ENCODE measurements around the gene HMG20B.

The HMG20B gene

GRCh38 chr19:3551792-3552095 lies 21.0 kb upstream of the HMG20B start (continued):
- TF ChIP-seq ZFP3 (CRISPR knock-in tag; IDR thresholded peaks at IDR 0.05) (no peak), RARB (CRISPR knock-in tag; IDR thresholded peaks at IDR 0.05) (no peak)

- no peak for ATAC-seq
- TF ChIP-seq PPARA (CRISPR knock-in tag; IDR thresholded peaks at IDR 0.05; ENCODE audit: borderline replicate concordance) (no peak), ARNTL (CRISPR knock-in tag; IDR thresholded peaks at IDR 0.05; ENCODE audit: borderline replicate concordance, low read depth) (no peak), PATZ1 (CRISPR knock-in tag; IDR thresholded peaks at IDR 0.05; ENCODE audit: borderline replicate concordance) (no peak), POU6F1 (CRISPR knock-in tag; IDR thresholded peaks at IDR 0.05; ENCODE audit: borderline replicate concordance, low read depth) (no peak), TOX (CRISPR knock-in tag; IDR thresholded peaks at IDR 0.05; ENCODE audit: borderline replicate concordance) (no peak), CREB5 (CRISPR knock-in tag; IDR thresholded peaks at IDR 0.05; ENCODE audit: low read depth) (no peak), CSRNP3 (CRISPR knock-in tag; IDR thresholded peaks at IDR 0.05) (no peak), CSDC2 (CRISPR knock-in tag; IDR thresholded peaks at IDR 0.05) (no peak), ZC3H10 (CRISPR knock-in tag; IDR thresholded peaks at IDR 0.05) (no peak), TCF4 (CRISPR knock-in tag; IDR thresholded peaks at IDR 0.05; ENCODE audit: borderline replicate concordance) (no peak), ZFP3 (CRISPR knock-in tag; IDR thresholded peaks at IDR 0.05) (no peak), ZNF565 (CRISPR knock-in tag; conservative IDR thresholded peaks at IDR 0.05; ENCODE audit: low read depth) (no peak), SNAI2 (CRISPR knock-in tag; IDR thresholded peaks at IDR 0.05) (no peak), ISL1 (CRISPR knock-in tag; IDR thresholded peaks at IDR 0.05) (no peak)
Measured at GRCh38 chr19:3554254-3555083, 18.3 kb upstream of the HMG20B start.

- TF ChIP-seq ZFP30 (CRISPR knock-in tag; IDR thresholded peaks at IDR 0.05), result no peak
- no peak for TF ChIP-seq GLIS3 (CRISPR knock-in tag; IDR thresholded peaks at IDR 0.05)
- TF ChIP-seq BACH2 (CRISPR knock-in tag; IDR thresholded peaks at IDR 0.05; ENCODE audit: borderline replicate concordance), result no peak
- no peak for TF ChIP-seq ZNF565 (CRISPR knock-in tag; conservative IDR thresholded peaks at IDR 0.05; ENCODE audit: low read depth)
- no peak for TF ChIP-seq TCF4 (CRISPR knock-in tag; IDR thresholded peaks at IDR 0.05; ENCODE audit: borderline replicate concordance)
- TF ChIP-seq TOX (CRISPR knock-in tag; IDR thresholded peaks at IDR 0.05; ENCODE audit: borderline replicate concordance), result no peak
- TF ChIP-seq ISL1 (CRISPR knock-in tag; IDR thresholded peaks at IDR 0.05), result no peak
- TF ChIP-seq ZNF70 (CRISPR knock-in tag; IDR thresholded peaks at IDR 0.05), result no peak
- no peak for TF ChIP-seq POU6F1 (CRISPR knock-in tag; IDR thresholded peaks at IDR 0.05; ENCODE audit: borderline replicate concordance, low read depth)
- TF ChIP-seq ZFP3 (CRISPR knock-in tag; IDR thresholded peaks at IDR 0.05), result no peak
- no peak for TF ChIP-seq ZNF8 (CRISPR knock-in tag; IDR thresholded peaks at IDR 0.05)
- ATAC-seq, result no peak
Measured at GRCh38 chr19:3555653-3556422, 16.9 kb upstream of the HMG20B start.

Measured in SK-N-SH treated with all-trans-retinoic acid at 6 μM for 48 hours (cell line).